Measurements from ENCODE around the gene SASH1.
"Not testable (repeated sequence)": the region's sequence is repeated elsewhere in the genome, so short reads cannot be mapped to it uniquely, and the experiment has no call there.

Gene SASH1

DNA sequence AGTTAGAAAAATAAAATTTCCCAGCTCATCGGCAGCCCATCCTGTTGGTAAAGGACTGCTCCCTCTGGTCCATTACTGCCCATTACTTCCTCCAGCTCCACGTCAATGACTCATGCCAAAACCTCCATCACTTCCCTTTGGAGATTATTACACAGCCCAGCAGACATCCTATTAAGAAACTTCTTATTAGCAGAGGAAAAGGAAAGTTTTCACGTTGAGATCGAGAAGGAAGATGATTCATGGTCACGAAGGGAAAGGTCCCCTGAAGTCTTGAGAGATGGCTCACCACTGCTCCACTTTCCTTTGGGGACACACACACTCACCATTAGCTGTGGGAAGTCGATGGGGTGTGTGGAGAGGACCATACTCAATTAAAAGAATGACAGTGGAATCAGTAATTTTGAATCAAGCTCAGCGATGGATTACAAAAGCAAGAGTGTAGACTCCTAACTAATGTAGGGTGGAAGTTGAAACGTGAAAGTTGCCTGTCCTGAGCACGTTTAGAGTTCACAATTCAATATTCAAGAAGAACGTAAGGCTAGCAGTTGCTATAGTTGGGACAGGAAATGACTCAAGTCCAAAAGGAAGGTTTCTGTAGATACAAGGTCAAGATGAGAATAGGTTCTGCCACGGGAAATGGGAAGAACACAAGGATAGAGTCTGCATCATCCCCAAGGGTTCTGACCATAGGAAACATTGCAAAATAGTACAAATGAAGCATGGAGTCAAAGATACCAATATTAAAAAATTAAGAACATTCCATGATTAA, 21.6 kb downstream of the SASH1 start:
- no peak for DNase-seq (ENCODE audit: extremely low read depth in 1 of 2, low read depth in 1 of 2)

DNA sequence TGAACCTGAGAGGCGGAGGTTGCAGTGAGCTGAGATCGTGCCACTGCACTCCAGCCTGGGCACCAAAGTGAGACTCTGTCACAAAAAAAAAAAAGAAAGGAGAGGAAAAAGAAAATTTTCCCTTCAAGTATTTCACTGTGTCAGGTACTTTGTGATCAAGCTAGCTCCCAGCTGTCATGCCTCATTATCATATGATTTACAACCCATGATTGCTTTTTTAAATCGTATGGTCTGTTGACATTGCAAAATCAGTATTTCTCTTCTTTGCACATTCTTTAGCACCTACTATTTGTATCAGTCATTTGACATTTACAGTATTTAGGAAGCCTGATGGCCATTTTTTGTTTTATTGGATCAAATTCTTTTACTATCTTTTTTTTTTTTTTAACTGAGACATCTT, 22.4 kb downstream of the SASH1 start:
- DNase-seq (ENCODE audit: extremely low read depth in 1 of 2, low read depth in 1 of 2): no peak

DNA sequence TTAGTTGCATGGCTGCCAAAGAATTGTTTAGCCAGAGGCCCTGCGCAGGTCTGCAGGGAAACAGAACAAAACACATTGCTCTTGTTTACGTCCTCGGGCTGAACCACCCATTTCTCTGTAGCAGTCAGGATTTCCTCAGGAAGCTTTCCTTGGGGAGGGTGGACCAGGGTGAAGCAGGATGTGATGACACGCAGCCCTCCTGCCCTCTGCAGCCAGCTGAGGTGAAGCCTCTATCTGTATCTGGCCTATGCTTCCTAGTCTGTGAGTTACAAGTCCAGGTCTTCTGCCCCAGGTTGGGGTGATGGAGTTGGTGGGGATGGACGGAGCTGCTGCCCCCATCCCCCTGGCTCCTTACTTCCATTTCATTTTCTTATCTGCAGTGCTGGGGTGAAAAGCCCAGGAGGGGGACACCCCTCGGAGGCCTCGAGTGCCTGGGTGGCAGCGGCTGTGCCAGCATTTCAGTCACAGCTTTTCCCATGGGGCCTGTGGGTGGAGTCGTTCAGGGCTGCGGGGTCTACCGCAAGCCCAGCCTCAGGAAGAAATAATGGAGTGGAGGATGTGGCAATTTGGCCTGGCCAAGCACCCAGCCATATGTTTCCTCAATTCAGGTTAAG, 24.9 kb downstream of the SASH1 start:
- DNase-seq (ENCODE audit: extremely low read depth in 1 of 2, low read depth in 1 of 2): no peak

GRCh38 chr6:148370176-148370575, 27.5 kb downstream of the SASH1 start:
- no peak for DNase-seq (ENCODE audit: extremely low read depth in 1 of 2, low read depth in 1 of 2)

DNA sequence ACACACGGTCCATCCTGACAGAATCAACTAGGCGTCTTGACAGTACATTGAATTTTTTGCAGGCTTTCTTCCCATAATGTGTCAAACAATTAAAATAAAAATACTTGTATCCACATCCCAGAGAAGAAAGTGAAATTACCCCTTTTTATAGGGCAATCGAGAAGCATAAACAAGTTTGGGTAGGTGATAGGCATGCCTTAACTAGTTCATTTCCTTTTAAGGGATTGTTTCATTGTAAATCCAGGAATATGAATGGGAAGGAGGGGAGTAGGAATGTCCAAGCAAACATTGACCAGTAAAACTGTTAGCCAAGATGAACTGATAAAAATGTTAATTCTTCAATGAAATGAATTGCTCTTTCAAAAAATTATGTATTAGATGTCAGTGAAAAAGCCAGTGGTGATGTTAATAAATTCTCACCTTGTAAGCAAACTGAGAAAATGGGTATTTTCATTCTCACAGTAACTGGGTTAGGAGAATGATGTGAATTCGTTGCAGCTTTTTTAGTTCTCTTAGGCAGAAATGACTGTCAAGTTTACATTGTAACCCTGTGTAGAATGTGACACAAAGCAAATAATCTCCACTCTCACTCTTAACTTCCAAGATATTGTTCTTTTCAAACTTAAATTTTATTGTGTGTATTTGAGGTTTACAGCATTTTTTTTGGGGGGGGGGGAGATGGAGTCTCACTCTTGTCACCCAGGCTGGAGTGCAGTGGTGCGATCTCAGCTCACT, 31.6 kb downstream of the SASH1 start:
- DNase-seq (ENCODE audit: extremely low read depth in 1 of 2, low read depth in 1 of 2): no peak

DNA sequence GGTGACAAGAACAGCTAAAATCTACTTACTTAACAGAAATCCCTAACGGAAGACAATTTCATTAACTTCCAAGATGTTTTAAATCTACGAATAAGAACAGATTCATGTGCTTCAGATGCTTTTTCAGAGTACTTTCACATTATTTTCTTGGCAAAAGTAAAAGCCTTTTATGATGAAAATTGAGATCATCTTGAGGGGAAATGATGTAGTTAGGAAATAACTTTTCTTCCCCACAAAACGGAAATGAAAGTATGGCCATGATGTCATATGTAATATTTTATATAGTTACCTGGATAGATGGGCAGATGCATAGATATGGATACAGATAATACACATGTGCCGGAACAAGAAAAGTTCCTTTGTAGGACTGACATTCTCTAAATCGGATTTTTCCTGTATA, 32.8 kb downstream of the SASH1 start:
- DNase-seq (ENCODE audit: extremely low read depth in 1 of 2, low read depth in 1 of 2): no peak

DNA sequence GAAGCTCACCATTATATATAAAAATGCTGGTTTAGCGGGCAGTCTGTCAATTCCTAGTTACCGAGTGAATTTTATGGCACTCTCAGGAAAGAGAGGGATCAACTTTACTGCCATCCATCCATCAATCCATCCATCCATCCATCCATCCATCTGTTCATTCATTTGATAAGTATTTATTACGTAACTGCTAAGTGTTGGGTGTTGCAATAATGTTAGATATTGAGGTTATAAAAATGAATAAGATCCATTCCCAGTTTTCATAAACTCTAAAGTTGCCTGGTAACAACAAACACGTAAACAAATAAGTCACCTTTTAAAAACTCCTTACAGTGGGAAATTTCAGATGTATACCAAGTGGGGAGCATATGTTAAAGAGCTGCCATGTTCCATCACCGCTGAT, 36.8 kb downstream of the SASH1 start:
- DNase-seq (ENCODE audit: extremely low read depth in 1 of 2, low read depth in 1 of 2): no peak

DNA sequence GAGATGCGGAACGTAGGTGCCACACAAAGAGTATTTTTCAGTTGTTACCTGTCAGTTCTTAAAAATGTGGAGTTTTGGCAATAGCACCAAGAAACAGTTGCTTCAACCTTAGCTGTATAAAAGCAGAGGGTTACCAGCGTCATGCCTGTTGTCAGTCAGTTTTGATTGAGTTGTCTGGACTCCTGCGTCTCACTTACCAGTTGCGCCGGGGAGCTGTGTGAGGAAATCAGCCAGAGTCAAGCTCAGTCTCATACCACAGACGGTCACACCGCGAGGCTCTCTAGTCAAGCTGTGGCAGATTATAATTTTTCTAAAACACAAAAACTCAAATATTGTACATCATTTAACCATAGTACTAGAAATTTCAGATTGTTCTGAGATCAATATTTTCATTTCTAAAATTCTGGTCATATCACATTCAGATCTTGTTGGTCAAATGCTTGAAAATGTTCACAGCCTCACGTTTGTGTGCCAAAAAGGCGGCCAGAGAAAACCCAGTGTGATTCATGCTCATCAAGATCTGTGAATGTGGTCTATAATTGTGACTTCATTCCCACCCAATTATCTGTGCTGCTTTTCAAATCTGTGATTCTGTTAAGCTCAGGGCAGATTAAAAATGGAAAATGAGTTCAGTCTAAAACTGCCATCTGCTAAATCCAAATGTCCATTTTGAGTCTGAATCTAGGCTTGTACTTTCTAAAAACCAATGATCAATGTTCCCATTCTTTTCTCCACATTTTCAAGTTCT, 37.5 kb downstream of the SASH1 start:
- DNase-seq (ENCODE audit: extremely low read depth in 1 of 2, low read depth in 1 of 2): no peak

- DNase-seq (ENCODE audit: extremely low read depth in 1 of 2, low read depth in 1 of 2): not testable (repeated sequence)
Measured at GRCh38 chr6:148382051-148382450, 39.4 kb downstream of the SASH1 start.

DNA sequence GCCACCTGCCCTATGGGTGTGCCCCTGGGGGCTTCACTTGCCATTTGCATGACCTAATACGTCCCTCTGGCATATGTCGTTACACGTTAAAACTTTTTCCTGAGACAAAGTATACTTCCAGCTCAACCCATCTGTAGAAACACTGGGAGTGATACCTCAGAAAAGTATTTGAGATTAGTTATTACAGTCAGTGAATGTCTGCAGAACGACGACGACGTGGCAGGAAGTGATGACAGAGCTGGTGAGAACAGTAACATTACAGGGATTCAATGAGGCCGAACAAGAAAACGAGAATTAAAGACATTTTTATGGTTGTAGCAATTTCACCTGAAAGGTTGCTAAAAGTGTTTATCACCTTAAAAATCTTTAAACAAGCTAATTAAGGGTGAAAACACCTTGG, 40.2 kb downstream of the SASH1 start:
- DNase-seq (ENCODE audit: extremely low read depth in 1 of 2, low read depth in 1 of 2): no peak

GRCh38 chr6:148383658-148384368, 41.2 kb downstream of the SASH1 start:
- DNase-seq (ENCODE audit: extremely low read depth in 1 of 2, low read depth in 1 of 2): no peak

- DNase-seq (ENCODE audit: extremely low read depth in 1 of 2, low read depth in 1 of 2): no peak
Measured at GRCh38 chr6:148385379-148385778, 42.7 kb downstream of the SASH1 start.

DNA sequence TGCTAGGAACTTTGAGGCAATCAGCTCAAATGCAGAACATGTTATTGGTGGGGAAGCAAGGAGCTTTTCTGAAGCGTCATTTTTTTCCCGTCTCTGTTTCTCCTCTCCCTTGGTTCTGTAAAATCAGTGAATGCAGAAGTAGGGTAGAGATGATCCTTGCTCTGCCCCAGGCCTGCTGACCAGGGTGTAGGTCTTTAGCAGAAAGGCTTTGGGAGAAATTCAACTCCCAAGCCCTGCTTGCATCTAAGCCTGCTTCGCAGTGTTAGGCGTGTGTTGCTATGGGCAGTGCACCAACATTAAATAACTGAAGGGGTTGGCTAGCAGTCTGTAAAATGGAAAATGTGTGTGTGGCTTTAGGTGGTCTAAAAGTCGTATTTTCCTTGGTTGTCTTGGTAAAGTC, 45.9 kb downstream of the SASH1 start:
- no peak for DNase-seq (ENCODE audit: extremely low read depth in 1 of 2, low read depth in 1 of 2)

GRCh38 chr6:148389086-148389485, 46.4 kb downstream of the SASH1 start:
- DNase-seq (ENCODE audit: extremely low read depth in 1 of 2, low read depth in 1 of 2): no peak

GRCh38 chr6:148389917-148390316, 47.3 kb downstream of the SASH1 start:
- DNase-seq (ENCODE audit: extremely low read depth in 1 of 2, low read depth in 1 of 2): no peak

DNA sequence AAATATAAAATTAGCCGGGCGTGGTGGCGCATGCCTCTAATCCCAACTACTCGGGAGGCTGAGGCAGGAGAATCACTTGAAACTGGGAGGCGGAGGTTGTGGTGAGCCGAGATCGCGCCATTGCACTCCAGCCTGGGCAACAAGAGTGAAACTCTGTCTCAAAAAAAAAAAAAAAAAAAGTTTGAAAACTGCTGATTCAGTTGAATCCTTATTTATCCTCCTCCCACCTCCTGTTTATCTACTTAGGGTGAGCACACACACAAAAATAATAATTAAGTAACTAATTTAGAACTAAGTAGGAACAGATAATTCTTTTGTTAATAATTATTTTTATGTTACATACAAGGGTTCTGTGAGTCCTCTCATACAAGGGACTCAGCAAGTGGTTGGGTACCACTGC, 49.5 kb downstream of the SASH1 start:
- not testable (repeated sequence) for DNase-seq (ENCODE audit: extremely low read depth in 1 of 2, low read depth in 1 of 2)

DNA sequence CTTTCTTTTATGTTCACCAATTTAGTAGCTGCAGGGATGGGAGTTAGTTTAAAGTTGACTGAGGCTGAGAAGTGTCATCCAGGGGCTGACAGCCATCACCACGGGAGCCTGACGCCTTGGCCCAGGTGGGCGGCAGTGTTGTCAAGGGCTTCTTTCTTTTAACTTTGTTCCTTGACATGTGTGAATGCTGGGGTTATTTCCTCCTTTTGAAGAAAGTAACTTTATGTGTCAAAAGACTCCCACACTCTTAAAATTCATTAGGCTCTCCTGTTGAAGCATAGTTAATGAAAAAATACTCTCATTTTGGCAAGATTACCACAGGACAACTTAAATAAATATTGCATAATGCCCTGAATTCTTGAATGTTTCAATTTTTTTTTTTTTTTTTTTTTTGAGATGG, 50.0 kb downstream of the SASH1 start:
- no peak for DNase-seq (ENCODE audit: extremely low read depth in 1 of 2, low read depth in 1 of 2)

GRCh38 chr6:148395583-148396101, 53.0 kb downstream of the SASH1 start:
- DNase-seq (ENCODE audit: extremely low read depth in 1 of 2, low read depth in 1 of 2): no peak

DNA sequence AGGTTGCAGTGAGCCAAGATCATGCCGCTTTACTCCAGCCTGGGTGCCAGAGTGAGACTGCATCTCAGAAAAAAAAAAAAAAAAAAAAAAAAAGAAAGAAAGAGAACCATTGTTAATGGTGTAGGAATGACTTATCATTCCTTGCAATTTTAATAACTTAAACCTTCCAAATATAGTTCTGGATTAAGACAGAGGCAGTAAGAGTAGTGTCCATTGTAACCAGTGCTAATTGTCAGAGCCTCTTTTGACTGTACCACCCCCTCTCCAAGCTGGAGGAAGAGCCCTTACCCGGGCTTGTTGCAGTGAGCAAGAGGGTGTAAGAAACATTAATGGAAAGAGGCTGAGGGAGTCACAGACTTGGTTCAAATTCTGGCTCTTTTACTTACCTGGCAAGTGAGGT, 53.8 kb downstream of the SASH1 start:
- DNase-seq (ENCODE audit: extremely low read depth in 1 of 2, low read depth in 1 of 2): no peak

DNA sequence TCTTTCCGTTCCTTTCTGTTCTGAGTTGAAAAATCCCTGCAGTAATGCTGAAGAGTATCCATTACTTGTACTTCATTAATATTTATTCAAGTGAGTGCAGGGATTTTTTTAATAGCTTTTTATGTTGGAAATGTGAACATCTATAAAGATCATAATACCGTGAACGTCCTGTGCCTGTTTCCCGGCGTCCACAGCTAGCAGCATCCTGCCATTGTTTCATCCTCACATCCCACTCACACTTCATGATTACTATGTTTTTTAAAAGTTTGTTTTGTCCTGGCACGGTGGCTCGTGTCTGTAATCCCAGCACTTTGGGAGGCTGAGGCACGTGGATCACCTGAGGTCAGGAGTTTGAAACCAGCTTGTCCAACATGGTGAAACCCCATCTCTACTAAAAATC, 54.3 kb downstream of the SASH1 start:
- no peak for DNase-seq (ENCODE audit: extremely low read depth in 1 of 2, low read depth in 1 of 2)
